Measurements from ENCODE around the gene MINDY2.
"Not testable (repeated sequence)": the region's sequence is repeated elsewhere in the genome, so short reads cannot be mapped to it uniquely, and the experiment has no call there.

Gene MINDY2

DNA sequence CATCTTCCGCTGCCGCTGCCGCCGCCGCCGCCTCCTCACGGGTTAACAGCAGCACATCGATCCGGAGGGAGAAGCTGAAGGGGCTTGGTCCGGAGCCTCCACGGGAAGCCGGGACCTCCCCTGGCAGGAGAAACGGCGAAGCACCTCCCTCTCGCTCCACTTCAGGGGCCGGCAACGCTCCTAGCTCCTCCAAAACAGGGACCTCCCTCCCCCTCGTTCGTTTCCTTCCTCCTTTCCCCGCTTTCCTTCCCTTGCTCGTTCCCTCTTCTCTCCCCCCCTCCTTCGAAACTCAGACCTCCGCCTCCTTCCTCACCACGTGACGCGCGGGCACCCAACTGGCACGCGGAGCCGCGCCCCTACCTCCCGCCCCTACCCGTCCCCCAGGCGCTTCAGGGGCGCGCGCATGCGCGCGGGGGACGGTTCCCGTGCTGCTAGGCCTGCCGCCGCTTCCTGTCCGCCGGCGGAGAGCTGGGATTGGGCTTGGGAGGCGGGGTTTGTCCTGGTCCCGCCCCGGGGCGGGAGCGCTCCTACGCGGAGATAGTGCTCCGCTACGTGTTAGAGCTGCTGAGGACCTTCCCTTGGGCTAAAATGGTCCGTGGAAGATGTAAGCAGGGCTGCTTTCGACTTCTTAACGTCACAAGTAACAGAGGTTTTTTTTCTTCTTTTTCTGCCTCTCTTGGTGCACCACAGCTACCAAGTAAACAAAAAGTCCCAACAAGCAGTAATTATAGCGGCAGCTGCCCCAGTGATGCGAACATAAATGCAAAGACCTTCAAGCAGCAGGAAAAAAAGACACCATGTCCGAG lies 21.4 kb upstream of the MINDY2 start, which contains the start of gene ADAM10:
ADAM10 (minus strand) TSS at position 176 of the 806 bp plus-strand sequence; CDS start at position 3, 173 bp downstream.
- DNase-seq (ENCODE audit: low read depth) = peak; percentile 99

DNA sequence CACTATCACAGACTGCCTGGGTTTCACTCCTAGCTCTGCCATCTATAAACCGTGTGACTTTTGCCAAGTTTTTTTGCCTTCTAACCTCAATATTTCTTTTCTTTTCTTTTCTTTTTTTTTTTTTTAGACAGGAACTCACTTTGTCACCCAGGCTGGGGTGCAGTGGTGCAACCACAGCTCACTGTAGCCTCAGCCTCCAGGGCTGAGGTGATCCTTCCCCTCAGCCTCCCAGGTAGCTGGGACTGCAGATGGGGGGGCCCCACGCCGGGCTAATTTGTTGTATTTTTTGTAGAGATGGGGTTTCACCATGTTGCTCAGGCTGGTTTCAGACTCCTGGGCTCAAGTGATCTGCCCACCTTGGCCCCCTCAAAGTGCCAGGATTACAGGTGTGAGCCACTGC lies 18.4 kb upstream of the MINDY2 start:
- DNase-seq (ENCODE audit: low read depth) = no peak

DNA sequence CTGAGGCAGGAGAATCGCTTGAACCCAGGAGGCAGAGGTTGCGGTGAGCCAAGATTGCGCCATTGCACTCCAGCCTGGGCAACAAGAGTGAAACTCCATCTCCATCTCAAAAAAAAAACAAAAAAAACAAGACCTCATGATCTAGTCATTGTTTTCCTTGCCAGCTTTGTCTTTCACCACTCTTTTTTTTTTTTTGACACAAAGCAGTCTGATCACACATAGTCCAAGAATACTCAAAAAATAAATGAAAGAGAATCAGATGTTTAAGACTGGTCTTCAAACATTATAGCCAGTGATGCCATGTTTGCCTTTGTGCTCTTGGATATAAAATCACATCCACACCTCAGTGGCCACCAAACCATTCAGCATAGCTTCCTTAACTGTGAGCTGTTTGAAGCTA lies 15.8 kb upstream of the MINDY2 start:
- DNase-seq (ENCODE audit: low read depth) = no peak

DNA sequence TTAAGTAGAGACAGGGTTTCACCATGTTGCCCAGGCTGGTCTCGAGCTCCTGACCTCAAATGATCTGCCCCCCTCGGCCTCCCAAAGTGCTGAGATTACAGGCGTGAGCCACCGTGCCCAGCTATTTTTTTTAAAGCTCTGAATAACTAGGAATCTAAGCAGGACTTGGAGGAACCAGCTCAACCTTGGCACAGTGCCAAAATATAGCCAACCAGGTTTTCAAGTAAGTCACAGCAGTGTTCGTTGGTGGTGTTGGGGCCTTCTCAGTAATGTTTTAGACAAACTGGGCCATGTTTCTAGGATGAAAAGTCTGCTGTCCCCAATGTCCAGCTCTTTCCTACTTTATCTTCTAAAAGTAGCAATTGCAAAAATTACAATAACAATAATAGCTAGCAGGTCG lies 15.1 kb upstream of the MINDY2 start:
- no peak for DNase-seq (ENCODE audit: low read depth)

DNA sequence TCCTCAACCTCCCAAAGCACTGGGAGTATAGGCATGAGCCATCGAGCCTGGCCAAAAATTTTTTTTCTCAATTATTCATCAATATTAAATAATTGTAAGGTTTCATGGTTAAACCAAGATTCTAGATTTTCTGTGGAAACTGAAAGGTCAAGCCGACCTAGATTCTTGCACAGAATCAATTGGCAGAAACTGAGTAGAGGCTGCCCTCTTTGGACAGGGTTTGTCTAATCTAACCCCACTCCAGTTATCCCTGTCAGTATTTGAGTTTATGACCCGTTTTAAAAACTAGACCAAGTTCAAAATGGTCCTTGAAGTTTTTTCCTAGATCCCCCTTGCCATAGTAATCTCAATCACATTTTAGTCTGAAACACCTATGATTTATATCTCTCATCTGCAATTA lies 13.0 kb upstream of the MINDY2 start:
- DNase-seq (ENCODE audit: low read depth) = no peak

DNA sequence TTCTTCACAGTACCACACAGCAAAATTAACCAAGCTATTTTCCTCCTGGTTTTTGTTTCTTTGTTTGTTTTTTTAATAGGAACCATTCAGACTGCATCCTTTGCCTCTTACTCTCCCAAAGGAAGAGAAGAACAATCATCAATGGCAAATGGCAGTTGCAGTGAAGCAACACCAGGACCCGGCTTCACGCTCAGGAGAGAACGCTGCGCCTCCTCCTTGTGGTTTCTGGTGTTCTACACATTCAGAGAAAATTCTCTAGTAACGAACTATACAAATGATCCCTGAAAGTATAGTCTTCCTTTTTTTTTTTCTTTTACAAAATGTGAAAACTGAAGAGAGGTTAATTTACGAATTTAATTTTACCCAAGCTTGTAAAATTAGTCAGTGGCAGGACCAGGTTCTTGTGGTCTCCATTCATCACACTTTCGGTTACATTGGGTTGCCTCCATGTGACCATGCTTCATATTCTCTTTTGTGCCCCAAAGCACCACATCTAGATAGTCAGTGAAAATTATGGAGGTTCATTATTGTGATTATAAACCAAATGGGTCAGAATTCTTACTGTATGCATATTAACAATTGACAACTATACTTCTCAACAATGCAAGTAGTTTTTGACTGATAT lies 10.6 kb upstream of the MINDY2 start:
- no peak for DNase-seq (ENCODE audit: low read depth)

DNA sequence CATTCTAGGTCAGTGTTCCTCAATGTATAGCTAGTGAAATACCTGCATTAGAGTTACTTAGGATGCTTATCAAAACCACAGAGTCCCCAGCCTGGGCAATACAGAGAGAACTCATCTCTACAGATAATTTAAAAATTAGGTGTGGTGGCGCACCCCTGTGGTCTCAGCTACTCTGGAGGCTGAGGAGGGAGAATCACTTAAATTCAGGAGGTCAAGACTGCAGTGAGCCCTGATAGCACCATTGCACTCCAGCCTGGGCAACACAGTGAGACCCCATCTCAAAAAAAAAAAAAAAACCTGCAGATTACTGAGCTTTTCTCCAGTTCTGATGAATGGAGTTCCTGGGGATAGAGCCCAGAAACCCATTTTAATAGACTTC lies 10.1 kb upstream of the MINDY2 start:
- no peak for DNase-seq (ENCODE audit: low read depth)

DNA sequence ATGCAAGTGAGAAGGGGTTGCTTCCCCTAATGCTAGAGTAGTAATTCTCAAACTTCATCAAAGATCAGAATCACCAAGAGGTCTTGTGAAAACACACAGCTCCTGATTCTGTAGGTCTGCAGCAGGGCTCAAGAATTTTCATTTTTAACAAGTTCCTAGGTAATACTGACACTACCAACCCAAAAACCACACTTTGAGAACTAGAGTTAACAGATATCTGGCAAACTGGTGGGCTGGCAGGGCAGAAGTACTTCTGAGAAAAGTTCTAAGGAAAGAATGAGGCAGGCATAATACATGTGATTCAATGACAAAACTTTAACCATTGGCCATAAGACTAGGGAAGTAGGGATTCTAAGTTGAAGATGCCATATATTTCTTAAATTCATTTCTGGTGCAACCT lies 8.8 kb upstream of the MINDY2 start:
- no peak for DNase-seq (ENCODE audit: low read depth)

DNA sequence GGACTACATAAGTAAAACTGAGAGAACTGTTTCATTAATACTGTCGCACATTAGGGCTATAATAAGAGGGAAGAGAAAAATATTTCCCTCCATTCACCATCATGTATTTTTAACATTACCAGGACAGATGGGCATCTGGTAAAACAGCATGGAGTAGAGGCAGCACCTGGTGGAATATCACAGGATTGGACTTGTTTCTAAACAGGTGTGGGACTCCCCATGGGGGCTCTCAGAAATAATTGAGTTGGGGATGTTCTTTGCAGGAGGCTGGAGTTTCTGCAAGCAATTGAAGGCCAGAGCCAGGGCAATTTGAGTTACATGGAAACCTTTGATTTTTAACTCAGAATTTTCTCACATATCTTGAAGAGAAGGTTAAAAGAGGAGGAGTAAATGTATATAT lies 8.4 kb upstream of the MINDY2 start:
- DNase-seq (ENCODE audit: low read depth) = no peak

DNA sequence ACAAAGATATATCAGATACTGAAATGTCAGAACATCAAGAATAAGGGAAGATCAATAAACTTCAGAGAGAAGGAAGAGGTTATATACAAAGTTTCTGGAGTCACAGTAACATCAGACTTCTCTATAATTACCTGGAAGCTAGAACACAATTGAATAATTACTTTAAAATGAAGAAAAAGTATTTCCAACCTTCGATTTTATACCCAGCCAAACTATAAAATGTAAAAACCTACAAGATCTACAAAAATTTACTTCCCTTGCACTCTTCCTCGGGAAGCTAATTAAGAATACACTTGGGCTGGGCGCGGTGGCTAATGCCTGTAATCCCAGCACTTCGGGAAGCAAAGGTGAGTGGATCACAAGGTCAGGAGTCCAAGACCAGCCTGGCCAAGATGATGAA lies 6.6 kb upstream of the MINDY2 start:
- no peak for DNase-seq (ENCODE audit: low read depth)

DNA sequence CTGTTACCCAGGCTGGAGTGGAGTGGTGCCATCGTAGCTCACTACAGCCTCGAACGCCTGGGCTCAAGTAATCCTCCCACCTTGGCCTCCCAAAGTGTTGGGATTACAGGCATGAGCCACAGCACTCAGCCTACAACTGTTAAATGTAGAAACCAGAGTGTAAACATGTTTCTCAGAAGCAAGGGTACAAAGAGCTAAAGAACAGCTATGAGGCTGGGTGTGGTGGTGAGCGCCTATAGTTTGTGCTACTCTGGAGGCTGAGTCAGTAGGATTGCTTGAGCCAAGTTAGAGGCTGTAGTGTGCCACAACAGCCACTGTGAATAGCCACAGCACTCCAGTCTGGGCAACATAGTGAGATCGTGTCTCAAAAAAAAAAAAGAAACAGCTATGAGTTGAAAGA lies 4.8 kb upstream of the MINDY2 start:
- no peak for DNase-seq (ENCODE audit: low read depth)

DNA sequence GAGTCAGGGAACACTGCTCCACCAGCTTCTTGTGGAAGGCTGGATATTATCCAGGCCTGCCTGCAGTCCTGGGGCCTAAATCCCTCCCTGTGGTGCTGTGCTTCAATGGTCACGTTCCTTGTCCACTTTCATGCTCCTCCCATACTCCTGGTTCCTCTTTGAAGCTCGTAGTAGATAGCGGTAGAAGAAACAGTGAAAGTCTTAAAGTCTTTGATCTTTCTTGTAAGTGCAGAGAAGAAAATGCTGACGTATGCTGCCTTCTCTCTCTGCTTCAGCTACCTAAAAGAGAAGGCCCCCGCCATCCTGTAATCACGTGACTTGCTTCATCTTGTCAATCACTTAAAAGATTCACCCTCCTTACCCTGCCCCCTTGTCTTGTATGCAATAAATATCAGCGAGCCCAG lies 2.5 kb upstream of the MINDY2 start:
- not testable (repeated sequence) for DNase-seq (ENCODE audit: low read depth)

DNA sequence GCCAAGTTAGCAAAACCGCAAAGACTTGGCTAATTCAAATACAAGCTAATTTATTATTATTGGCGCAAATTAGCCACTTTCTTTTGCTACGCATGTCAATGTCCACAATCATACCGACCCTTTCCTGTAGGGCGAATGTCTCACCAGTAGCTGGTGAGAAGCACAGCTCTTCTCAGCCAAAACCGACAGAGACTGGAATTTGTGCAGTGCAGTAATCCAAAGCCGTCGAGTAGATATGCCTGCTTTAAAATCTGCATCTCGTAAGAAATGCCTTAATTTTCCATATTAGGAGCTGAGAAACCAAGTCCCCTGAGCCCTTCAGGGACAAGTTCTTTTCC lies 614 bp upstream of the MINDY2 start:
- DNase-seq (ENCODE audit: low read depth) = no peak

DNA sequence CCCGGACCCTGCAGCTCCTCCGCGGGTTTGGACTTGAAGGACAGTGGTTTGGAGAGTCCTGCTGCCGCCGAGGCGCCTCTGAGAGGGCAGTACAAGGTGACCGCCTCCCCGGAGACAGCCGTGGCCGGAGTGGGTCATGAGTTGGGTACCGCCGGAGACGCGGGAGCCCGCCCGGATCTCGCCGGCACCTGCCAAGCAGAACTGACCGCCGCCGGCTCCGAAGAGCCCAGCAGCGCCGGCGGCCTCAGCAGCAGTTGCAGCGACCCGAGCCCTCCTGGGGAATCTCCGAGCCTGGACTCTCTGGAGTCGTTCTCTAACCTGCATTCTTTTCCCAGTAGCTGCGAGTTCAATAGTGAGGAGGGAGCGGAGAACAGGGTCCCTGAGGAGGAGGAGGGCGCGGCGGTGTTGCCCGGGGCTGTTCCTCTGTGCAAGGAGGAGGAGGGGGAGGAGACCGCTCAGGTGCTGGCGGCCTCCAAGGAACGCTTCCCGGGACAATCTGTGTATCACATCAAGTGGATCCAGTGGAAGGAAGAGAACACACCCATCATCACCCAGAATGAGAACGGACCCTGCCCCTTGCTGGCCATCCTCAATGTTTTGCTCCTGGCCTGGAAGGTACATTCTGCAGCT lies 634 bp downstream of the MINDY2 start:
- DNase-seq (ENCODE audit: low read depth) = no peak

DNA sequence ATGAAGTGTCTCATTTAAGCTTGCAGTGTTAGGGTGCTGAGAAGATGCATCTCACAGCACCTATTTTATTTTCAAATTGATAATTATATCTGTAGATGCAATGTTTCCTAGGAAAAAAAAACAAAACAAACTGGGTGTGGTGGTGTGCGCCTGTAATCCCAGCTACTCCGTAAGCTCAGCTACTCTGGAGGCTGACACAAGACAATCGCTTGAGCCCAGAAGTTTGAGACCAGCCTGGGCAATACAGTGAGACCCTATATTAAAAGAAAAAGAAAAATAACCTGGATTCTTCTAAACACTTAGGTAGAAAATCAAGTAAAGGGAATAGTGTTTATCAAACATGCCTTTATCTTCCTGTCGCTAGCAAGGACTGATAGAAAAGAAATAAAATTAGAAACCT lies 1.9 kb downstream of the MINDY2 start:
- DNase-seq (ENCODE audit: low read depth) = no peak

DNA sequence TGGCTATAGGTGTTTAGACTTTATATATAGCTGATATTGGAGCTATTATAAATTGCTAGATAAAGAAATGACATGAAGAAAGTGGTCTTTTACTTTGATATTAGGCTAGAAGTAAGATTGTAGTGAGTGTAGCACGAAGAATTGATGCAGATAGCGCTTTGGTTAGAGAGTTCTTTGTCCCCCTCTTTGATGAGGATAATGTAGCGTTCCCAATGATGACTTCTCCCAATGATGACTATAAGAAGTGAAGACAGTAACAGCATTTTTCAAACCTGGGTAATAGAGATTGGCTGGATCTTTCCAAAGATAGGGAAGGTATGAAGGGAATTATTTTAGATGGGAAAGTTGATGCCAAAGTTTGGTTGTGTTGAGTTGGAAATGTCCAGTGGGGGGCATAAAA lies 4.3 kb downstream of the MINDY2 start:
- DNase-seq (ENCODE audit: low read depth) = no peak

DNA sequence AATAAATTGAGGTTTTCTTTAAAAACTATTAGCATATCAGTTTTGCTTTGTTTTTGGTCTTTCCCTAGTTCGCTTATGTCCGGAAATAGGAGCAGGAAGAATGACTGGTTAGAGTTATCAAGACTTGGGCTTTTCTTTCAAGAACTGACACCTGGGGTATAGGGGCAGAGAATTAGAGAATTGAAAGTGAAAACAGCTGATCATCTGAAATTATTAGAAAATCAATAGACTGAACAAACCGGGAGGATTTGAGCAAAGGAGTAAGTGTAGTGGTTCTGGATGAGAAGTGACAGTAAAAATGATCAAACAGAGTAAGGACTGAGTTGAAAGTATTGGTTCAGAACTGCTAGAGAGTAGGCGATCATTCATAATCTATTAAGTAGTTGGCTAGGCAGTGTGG lies 6.0 kb downstream of the MINDY2 start:
- DNase-seq (ENCODE audit: low read depth) = no peak

DNA sequence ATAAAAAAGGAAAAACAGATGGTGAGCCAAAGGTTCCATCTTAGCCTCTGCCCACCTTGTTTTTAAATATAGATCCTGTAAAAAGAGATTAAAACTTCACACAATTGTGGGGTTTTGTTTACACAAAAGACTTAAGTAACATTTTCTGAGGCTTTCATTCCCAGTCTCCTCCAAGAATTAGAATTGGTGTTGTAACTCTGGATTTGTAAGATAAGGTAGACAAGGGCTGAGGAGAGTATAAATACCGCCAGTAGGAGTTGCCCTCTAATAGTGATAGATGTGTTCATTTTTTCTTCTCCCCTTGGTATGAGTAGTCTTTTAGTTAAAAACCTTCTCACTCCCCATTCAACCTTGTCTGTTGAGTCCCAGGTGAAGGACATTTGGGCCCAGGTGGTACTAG lies 8.5 kb downstream of the MINDY2 start:
- no peak for DNase-seq (ENCODE audit: low read depth)

DNA sequence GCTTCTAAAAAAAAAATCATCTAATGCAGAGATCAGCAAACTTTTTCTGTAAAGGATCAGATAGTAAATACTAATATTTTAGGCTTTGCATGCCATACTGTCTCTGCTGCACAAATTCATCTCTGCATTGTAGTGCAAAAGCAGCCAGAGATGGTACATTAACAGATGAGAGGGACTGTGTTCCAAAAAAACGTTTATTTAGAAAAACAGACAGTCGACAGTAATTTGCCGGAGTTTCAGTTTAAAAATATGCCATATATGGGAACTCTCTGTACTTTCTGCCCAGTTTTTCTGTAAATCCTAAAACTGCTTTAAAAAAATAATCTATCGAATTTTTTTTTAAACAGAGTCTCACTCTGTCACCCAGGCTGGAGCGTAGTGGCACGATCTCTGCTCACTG lies 14.3 kb downstream of the MINDY2 start:
- no peak for DNase-seq (ENCODE audit: low read depth)

DNA sequence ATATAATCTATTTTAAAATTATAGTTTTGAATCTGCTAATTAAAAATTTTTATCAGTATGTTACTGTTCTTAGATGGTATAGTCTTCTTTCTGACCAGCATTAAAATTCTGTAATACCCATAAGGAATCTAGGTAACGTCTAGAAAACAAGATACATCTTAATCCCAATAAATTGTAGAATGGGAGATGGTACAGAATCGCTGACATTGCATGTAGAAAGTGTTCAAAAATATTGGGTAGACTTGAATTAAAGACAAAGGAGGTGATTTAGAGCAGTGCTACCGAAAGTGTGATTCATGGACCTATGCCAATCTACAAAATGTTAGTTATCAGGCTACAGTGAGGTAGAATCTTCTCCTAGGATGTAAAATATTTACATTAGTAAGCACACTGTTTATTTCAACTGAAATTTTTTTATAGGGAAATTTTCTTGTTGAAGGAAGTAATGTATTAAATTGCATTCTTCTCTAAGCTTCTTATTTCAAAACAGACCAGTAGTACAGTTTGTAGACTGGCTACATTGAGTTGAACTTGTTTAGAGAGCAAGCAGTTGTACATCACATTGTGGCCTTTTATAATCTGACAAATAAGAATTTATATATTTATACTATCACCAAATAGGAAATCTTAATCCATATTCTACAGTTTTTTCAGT lies 17.1 kb downstream of the MINDY2 start:
- DNase-seq (ENCODE audit: low read depth) = no peak

DNA sequence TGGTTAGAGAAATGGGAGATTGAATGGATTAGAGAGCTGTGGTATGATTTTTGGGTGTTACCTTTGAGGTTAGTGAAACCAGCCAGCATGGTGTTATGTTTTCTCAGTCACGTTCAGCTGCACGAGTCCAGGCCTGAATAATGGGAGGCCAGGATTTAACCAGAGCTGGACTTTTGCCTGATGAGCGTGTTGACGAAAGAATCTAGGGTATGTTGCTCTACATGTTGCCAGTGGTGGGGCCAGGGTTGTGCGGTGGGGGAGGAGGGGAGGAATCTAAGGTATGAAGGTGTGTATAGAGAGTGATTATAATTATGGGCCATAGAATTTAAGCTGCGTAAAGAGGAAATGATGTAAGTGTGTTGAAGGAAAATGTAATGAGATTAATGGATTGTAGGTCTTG lies 22.8 kb downstream of the MINDY2 start:
- no peak for DNase-seq (ENCODE audit: low read depth)

DNA sequence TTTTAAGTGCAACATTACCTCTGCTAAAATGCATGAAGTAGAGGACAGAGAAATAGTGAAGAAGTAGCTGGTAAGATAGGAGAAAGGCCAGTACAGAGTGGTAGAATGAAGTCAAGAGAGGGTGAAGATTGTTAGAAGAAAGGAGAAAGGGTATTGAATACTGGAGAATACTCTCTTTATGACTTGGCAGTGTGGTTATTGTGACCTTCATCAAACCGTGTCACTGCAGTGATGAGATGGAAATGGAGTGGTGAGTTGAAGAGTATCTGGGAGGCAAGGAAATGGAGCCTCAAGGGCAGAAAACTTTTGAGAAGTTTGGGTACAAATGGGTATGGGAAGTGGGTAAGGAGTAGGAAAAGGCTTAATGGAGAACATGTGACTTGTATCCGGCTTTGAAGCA lies 24.7 kb downstream of the MINDY2 start:
- DNase-seq (ENCODE audit: low read depth) = no peak

DNA sequence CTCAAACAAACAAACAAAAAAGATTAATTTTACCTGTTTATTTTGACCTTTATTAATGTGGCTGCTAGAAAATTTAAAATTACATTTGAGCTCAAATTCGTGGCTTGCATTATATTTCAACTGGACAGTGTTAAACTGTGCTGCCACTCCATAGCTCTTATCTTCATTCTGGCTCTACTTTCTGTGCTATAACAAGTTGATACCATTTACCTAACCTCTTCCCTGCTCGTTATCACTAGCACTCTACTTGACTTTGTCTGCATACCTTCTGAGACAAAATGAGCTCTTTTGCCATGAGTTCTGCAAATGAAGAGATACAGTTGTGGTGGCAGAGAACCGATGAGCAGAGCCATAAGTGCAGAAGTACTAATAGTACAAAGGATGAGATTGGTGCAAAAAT lies 26.4 kb downstream of the MINDY2 start:
- DNase-seq (ENCODE audit: low read depth) = no peak
